ENCODE results near the gene OR8D1. TPM values are rescaled to one million over a fixed set of nuclear protein-coding genes. Genes with fewer than 3 reads are reported as not detected.

Gene OR8D1
- not detected for total RNA-seq

GRCh38 chr11:124313849-124314248, at the start of gene OR8D1:
TSS of gene OR8D1 (minus strand) at chr11:124313949. CDS start at chr11:124310766, 3,183 bp downstream.
- Histone ChIP-seq H3K27ac (no peak within 1 kb of the TSS), H3K4me1 (no peaks in the 10 kb centered on the region), H3K4me3 (no peak within 1 kb of the TSS), H3K36me3 (no peaks in the 10 kb centered on the region), H3K27me3 (no peaks in the 10 kb centered on the region), H3K9me3 (no peaks in the 10 kb centered on the region)
- DNase-seq (ENCODE audit: low spot score in 2 of 2) = no peak
- TF ChIP-seq POLR2AphosphoS5 (IDR thresholded peaks at IDR 0.05) (no peak), POLR2A (IDR thresholded peaks at IDR 0.05) (no peak), CTCF (IDR thresholded peaks at IDR 0.05) (no peak)
- intact Hi-C loops (cut with DNase I; ENCODE audit: low total_unique reads) = no loop called here

- Histone ChIP-seq H3K4me1 (no peaks in the 10 kb centered on the region), H3K36me3 (no peaks in the 10 kb centered on the region), H3K4me3 (no peak overlapping the region), H3K9me3 (no peaks in the 10 kb centered on the region), H3K27me3 (no peaks in the 10 kb centered on the region), H3K27ac (no peak overlapping the region)
- no peak for TF ChIP-seq POLR2AphosphoS5 (IDR thresholded peaks at IDR 0.05)
- TF ChIP-seq POLR2A (IDR thresholded peaks at IDR 0.05) = no peak
- no peak for TF ChIP-seq CTCF (IDR thresholded peaks at IDR 0.05)
- intact Hi-C loops (cut with DNase I; ENCODE audit: low total_unique reads) = no loop called here
- no peak for DNase-seq (ENCODE audit: low spot score in 2 of 2)
Measured at GRCh38 chr11:124359566-124359965, 45.8 kb upstream of the OR8D1 start.

GRCh38 chr11:124346311-124346955, 32.7 kb upstream of the OR8D1 start:
- no peaks in the 10 kb centered on the region for H3K27me3 ChIP-seq
- H3K36me3 ChIP-seq = no peaks in the 10 kb centered on the region
- peaks cover 0 to 11% of the 10 kb centered on the region in 2 donors for H3K9me3 ChIP-seq
- no peak overlapping the region for H3K4me3 ChIP-seq
- DNase-seq (ENCODE audit: low spot score in 2 of 2) = no peak
- TF ChIP-seq CTCF (IDR thresholded peaks at IDR 0.05) (no peak), POLR2A (IDR thresholded peaks at IDR 0.05) (no peak), POLR2AphosphoS5 (IDR thresholded peaks at IDR 0.05) (no peak)
- H3K4me1 ChIP-seq = no peaks in the 10 kb centered on the region
- intact Hi-C loops (cut with DNase I; ENCODE audit: low total_unique reads) = no loop called here
- H3K27ac ChIP-seq = no peak overlapping the region

GRCh38 chr11:124344346-124344745, 30.6 kb upstream of the OR8D1 start:
- no peaks in the 10 kb centered on the region for H3K27me3 ChIP-seq
- H3K4me1 ChIP-seq = no peaks in the 10 kb centered on the region
- intact Hi-C loops (cut with DNase I; ENCODE audit: low total_unique reads) = no loop called here
- H3K9me3 ChIP-seq = peaks cover 0 to 5% of the 10 kb centered on the region in 2 donors
- TF ChIP-seq POLR2AphosphoS5 (IDR thresholded peaks at IDR 0.05) (no peak), CTCF (IDR thresholded peaks at IDR 0.05) (no peak), POLR2A (IDR thresholded peaks at IDR 0.05) (no peak)
- H3K4me3 ChIP-seq = no peak overlapping the region
- H3K36me3 ChIP-seq = no peaks in the 10 kb centered on the region
- no peak for DNase-seq (ENCODE audit: low spot score in 2 of 2)
- H3K27ac ChIP-seq = no peak overlapping the region

GRCh38 chr11:124340142-124340447, 26.3 kb upstream of the OR8D1 start:
- Histone ChIP-seq H3K4me1 (no peaks in the 10 kb centered on the region), H3K4me3 (no peak overlapping the region), H3K9me3 (no peaks in the 10 kb centered on the region), H3K27me3 (no peaks in the 10 kb centered on the region), H3K27ac (no peak overlapping the region), H3K36me3 (no peaks in the 10 kb centered on the region)
- intact Hi-C loops (cut with DNase I; ENCODE audit: low total_unique reads) = no loop called here
- DNase-seq (ENCODE audit: low spot score in 2 of 2) = no peak
- TF ChIP-seq POLR2AphosphoS5 (IDR thresholded peaks at IDR 0.05) (no peak), CTCF (IDR thresholded peaks at IDR 0.05) (no peak), POLR2A (IDR thresholded peaks at IDR 0.05) (no peak)
